Activated gamma-delta T cell (primary cell): ENCODE data around the gene SMTN.
A peak's percentile ranks its signal among the peaks of the same experiment; 100 is the strongest.
"Not testable (repeated sequence)": the region's sequence is repeated elsewhere in the genome, so short reads cannot be mapped to it uniquely, and the experiment has no call there.

Experiments used
- DNase-seq: peaks from one replicate; lab custom pipeline; 2025; lab: John Stamatoyannopoulos, UW

Gene SMTN

GRCh38 chr22:31073125-31073524 lies 8.0 kb upstream of the SMTN start:
- not testable (repeated sequence) for DNase-seq

- DNase-seq = not testable (repeated sequence)
These were observed 7.5 kb upstream of the SMTN start for GRCh38 chr22:31073545-31074145.

- DNase-seq = no peak
These were observed 5.2 kb upstream of the SMTN start for GRCh38 chr22:31075961-31076360.

- no peak for DNase-seq
These were observed 3.4 kb upstream of the SMTN start for GRCh38 chr22:31077681-31078080.

GRCh38 chr22:31078389-31078788 lies 2.7 kb upstream of the SMTN start:
- DNase-seq = not testable (repeated sequence)

- no peak for DNase-seq
These were observed 1.9 kb upstream of the SMTN start for GRCh38 chr22:31079095-31079642.

- no peak for DNase-seq
These were observed 812 bp upstream of the SMTN start for GRCh38 chr22:31080164-31080847.

- DNase-seq = no peak
These were observed 966 bp downstream of the SMTN start for GRCh38 chr22:31081963-31082605.

GRCh38 chr22:31082606-31083376 lies 1.7 kb downstream of the SMTN start:
- DNase-seq = no peak

- no peak for DNase-seq
These were observed 2.3 kb downstream of the SMTN start for GRCh38 chr22:31083377-31083768.

- no peak for DNase-seq
These were observed 3.0 kb downstream of the SMTN start for GRCh38 chr22:31083923-31084810.

- peak; percentile 76 for DNase-seq
These were observed 3.8 kb downstream of the SMTN start for GRCh38 chr22:31084811-31085492.

- no peak for DNase-seq
These were observed 4.3 kb downstream of the SMTN start for GRCh38 chr22:31085493-31085824.

- DNase-seq = no peak
These were observed 4.8 kb downstream of the SMTN start for GRCh38 chr22:31085928-31086327.

- DNase-seq = no peak
These were observed 5.7 kb downstream of the SMTN start for GRCh38 chr22:31086703-31087330.

- no peak for DNase-seq
These were observed 6.7 kb downstream of the SMTN start for GRCh38 chr22:31087744-31088215.

GRCh38 chr22:31088233-31088986 lies 7.3 kb downstream of the SMTN start:
- DNase-seq = no peak

- DNase-seq = no peak
These were observed 8.3 kb downstream of the SMTN start for GRCh38 chr22:31089160-31090100.
